Natural killer cell (primary cell): ENCODE data around the gene WDR35. TPM values are rescaled to one million over a fixed set of nuclear protein-coding genes. Genes with fewer than 3 reads are reported as not detected.

Experiments
- ATAC-seq, 3 donors: fragments of 150-1000 bp in 2 of 3; fragments of 200-7000 bp in 1 of 3; cut with Tn5 transposase; 1 replicate in 1 of 3; 2 replicates in 2 of 3; pipeline ENCODE4 v1.10.0; 2021; ENCODE audit warnings: mild to moderate bottlenecking in 2 of 3, moderate library complexity in 2 of 3
- DNase-seq, 2 donors: peaks; one replicate each; pipeline versions ENCODE4 v3.0.0 to v3.0.0-alpha.2; 2013 to 2021; ENCODE audit warnings: mixed read lengths in 1 of 2
- H3K27ac ChIP-seq: one replicate; pipeline ENCODE4 v1.5.1; 2013; ENCODE audit warnings: mild to moderate bottlenecking, low read length
- H3K27me3 ChIP-seq: one replicate; pipeline ENCODE4 v1.6.1; 2013; ENCODE audit warnings: low read length; ENCODE audit not compliant: control insufficient read depth, insufficient read depth
- H3K36me3 ChIP-seq: one replicate; pipeline ENCODE4 v1.6.1; 2013; ENCODE audit warnings: low read length; ENCODE audit not compliant: control insufficient read depth, insufficient read depth
- H3K4me1 ChIP-seq: one replicate; pipeline ENCODE4 v1.6.1; 2013; ENCODE audit warnings: low read length; ENCODE audit not compliant: control insufficient read depth, insufficient read depth
- H3K4me3 ChIP-seq: one replicate; pipeline ENCODE4 v1.5.1; 2013; ENCODE audit warnings: low read length
- H3K9me3 ChIP-seq: one replicate; pipeline ENCODE4 v1.6.1; 2013; ENCODE audit warnings: low read length; ENCODE audit not compliant: control insufficient read depth, insufficient read depth
- H3K27ac Mint-ChIP-seq, 2 donors: one replicate each; pipeline ENCODE4 v1.8.0; 2022; ENCODE audit warnings: mild to moderate bottlenecking in 2 of 2, mixed read lengths in 2 of 2, moderate library complexity in 1 of 2
- H3K27me3 Mint-ChIP-seq, 2 donors: one replicate each; pipeline ENCODE4 v1.8.0; 2022; ENCODE audit warnings: low read depth in 2 of 2, mixed read lengths in 2 of 2
- H3K36me3 Mint-ChIP-seq: one replicate; pipeline ENCODE4 v1.8.0; 2022; ENCODE audit warnings: mixed read lengths
- H3K4me1 Mint-ChIP-seq, 2 donors: one replicate each; pipeline ENCODE4 v1.8.0; 2022; ENCODE audit warnings: mixed read lengths in 2 of 2
- H3K4me3 Mint-ChIP-seq: one replicate; pipeline ENCODE4 v1.8.0; 2022; ENCODE audit warnings: mild to moderate bottlenecking, moderate library complexity, mixed read lengths
- H3K9me3 Mint-ChIP-seq, 2 donors: one replicate each; pipeline ENCODE4 v1.8.0; 2022; ENCODE audit warnings: mixed read lengths in 2 of 2
- CTCF ChIP-seq: fragments of 200-600 bp; IDR thresholded peaks from one replicate; pipeline ENCODE4 v1.8.0; 2022; ENCODE audit warnings: antibody characterized with exemption
- WGBS: methylation state at CpG from one replicate; pipeline ENCODE4 v1.1.7; 2013; ENCODE audit warnings: missing lambda C conversion rate; ENCODE audit not compliant: insufficient coverage; 5-methylcytosine and 5-hydroxymethylcytosine counted together
- intact Hi-C: fragments of 100-400 bp; cut with micrococcal nuclease; formaldehyde crosslinking; loops from one replicate; pipeline ENCODE4 v1.14.2; 2022
- total RNA-seq, 4 donors: library from RNA; stranded (reverse); fragments of 120-200 nt in 1 of 4; gene quantifications; one replicate each; pipeline versions ENCODE4 v1.2.3 to v1.2.4, GENCODE V29; 2013 to 2022

WDR35 gene
- total RNA-seq, 3 donors from 2014 or later (not counting 1 experiment from before 2014, with no cell fraction given) = 5.8 to 8.3 (median 7.7) TPM

DNA sequence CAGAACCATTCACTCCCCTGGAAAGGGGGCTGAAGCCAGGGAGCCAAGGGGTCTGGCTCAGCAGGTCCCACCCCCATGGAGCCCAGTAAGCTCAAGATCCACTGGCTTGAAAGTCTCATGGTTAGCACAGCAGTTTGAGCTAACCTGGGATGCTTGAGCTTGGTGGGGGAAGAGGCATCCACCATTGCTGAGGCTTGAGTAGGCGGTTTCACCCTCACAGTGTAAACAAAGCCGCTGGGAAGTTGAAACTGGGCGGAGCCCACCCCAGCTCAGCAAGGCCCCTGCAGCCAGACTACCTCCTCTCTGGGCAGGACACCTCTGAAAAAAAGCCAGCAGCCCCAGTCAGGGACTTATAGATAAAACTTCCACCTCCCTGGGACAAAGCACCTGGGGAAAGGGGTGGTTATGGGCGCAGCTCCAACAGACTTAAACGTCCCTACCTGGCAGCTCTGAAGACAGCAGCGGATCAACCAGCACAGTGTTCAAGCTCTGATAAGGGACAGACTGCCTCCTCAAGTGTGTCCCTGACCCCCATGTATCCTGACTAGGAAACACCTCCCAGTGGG is 73.4 kb downstream of the WDR35 start:
- Mint-ChIP-seq H3K27ac (no peak overlapping the region), H3K4me1 (no peaks in the 10 kb centered on the region), H3K9me3 (no peaks in the 10 kb centered on the region), H3K4me3 (no peak overlapping the region), H3K36me3 (no peaks in the 10 kb centered on the region), H3K27me3 (no peaks in the 10 kb centered on the region)
- no peaks in the 10 kb centered on the region for H3K36me3 ChIP-seq
- H3K27me3 ChIP-seq = no peaks in the 10 kb centered on the region
- DNase-seq (no peak), ATAC-seq (no peak)
- WGBS = 95% methylated on average over 6 of the region's 6 CpGs
- no peak overlapping the region for H3K4me3 ChIP-seq
- H3K27ac ChIP-seq = no peak overlapping the region
- intact Hi-C loops = no loop called here
- no peak for TF ChIP-seq CTCF
- no peaks in the 10 kb centered on the region for H3K4me1 ChIP-seq
- H3K9me3 ChIP-seq = no peaks in the 10 kb centered on the region

DNA sequence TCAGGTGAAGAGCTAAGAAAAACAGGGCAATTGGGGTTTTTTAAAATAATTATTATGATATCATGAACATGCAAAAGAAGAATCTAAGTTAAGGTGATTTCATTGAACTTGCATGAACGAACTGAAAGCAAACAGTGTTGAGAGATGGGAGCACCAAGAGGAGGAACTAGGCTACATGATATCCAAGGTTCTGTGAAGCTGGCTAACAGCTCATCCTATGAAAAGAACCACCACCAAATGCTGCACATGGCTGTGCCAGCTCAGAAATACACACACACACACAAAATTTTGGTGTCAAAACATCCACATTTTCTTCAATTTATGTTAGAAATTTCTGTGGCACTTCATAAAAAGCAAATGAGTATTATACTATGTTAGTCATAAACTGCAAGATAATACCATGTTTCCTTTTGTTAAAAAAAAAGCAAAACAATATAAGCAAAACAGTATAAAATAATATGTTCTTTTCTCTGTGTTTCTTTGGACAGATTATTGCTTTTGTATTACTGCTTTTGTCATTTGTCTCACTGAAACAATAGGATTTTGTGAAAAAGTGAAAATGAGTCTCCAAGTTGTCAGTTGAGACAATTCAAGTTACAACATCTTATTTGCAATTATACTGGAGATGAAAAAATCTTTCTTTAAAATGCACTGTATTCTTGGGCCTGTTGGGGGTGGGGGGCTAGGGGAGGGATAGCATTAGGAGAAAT is 75.5 kb downstream of the WDR35 start:
- intact Hi-C loops = no loop called here

DNA sequence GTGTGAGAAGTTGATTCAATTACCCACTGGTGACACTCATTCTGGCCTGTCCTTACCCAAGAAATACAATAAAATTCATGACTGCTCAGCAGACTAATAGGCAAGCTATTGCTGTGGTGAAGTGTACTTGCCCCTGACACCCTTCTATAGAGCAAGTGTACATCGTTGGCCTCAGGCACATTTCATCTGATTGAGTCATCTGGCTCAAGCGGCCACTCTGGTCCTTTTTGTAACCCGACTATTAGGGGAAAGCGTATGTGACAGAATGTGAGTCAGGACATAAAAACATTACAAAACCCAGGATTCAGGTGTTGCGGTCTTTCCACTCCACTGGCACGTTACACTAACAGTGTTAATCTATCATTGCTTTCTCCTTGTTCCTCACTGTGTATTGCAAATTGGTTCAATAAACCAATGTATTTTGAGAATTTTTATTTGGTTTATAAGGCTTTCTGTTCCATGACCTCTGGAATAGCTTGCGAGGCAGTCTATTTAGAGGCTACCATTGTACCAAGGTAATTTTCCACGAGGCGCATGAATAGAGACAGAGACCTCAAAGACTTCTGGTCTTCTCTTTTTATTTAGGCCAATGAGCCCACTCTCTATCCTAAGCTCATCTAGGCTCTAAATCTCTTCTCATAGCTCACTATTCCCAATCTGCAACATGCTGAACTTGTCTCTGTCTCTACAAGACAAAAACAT is 77.9 kb downstream of the WDR35 start:
- H3K27me3 ChIP-seq = no peaks in the 10 kb centered on the region
- H3K4me3 ChIP-seq = no peak overlapping the region
- DNase-seq (no peak), ATAC-seq (no peak)
- H3K36me3 ChIP-seq = no peaks in the 10 kb centered on the region
- no peak overlapping the region for H3K27ac Mint-ChIP-seq
- no peaks in the 10 kb centered on the region for H3K9me3 Mint-ChIP-seq
- TF ChIP-seq CTCF = no peak
- no peaks in the 10 kb centered on the region for H3K36me3 Mint-ChIP-seq
- no peaks in the 10 kb centered on the region for H3K4me1 Mint-ChIP-seq
- no peak overlapping the region for H3K27ac ChIP-seq
- H3K27me3 Mint-ChIP-seq = no peaks in the 10 kb centered on the region
- 97% methylated on average over 9 of the region's 9 CpGs for WGBS
- no peak overlapping the region for H3K4me3 Mint-ChIP-seq
- no peaks in the 10 kb centered on the region for H3K4me1 ChIP-seq
- intact Hi-C loops = no loop called here
- no peaks in the 10 kb centered on the region for H3K9me3 ChIP-seq

More for the DNA sequence above, 75.5 kb downstream of the WDR35 start:
- no peak for ATAC-seq
- Histone ChIP-seq H3K27me3 (no peaks in the 10 kb centered on the region), H3K4me3 (no peak overlapping the region), H3K27ac (no peak overlapping the region), H3K4me1 (no peaks in the 10 kb centered on the region), H3K36me3 (no peaks in the 10 kb centered on the region), H3K9me3 (no peaks in the 10 kb centered on the region)
- DNase-seq = no peak
- no peak for TF ChIP-seq CTCF
- no peaks in the 10 kb centered on the region for H3K36me3 Mint-ChIP-seq
- no peak overlapping the region for H3K27ac Mint-ChIP-seq
- no peaks in the 10 kb centered on the region for H3K27me3 Mint-ChIP-seq
- H3K4me1 Mint-ChIP-seq = no peaks in the 10 kb centered on the region
- 92% methylated on average over 1 of the region's 1 CpG for WGBS
- H3K9me3 Mint-ChIP-seq = no peaks in the 10 kb centered on the region
- no peak overlapping the region for H3K4me3 Mint-ChIP-seq
